Duodenal mucosa (tissue), 2 donors: ENCODE results near the gene C9orf50.

Experiments used
- H3K27ac ChIP-seq: one replicate; pipeline ENCODE4 v1.7.0; 2013; ENCODE audit warnings: low read depth, low read length
- H3K27me3 ChIP-seq, 2 donors: one replicate each; pipeline ENCODE4 v1.7.0; 2013; ENCODE audit warnings: low read length in 2 of 2, control low read depth in 1 of 2; ENCODE audit not compliant: insufficient read depth in 2 of 2, control insufficient read depth in 1 of 2
- H3K36me3 ChIP-seq, 2 donors: one replicate each; pipeline ENCODE4 v1.7.0; 2013; ENCODE audit warnings: low read length in 2 of 2, control low read depth in 1 of 2; ENCODE audit not compliant: insufficient read depth in 2 of 2, control insufficient read depth in 1 of 2
- H3K4me1 ChIP-seq, 2 donors: one replicate each; pipeline ENCODE4 v1.7.0; 2013; ENCODE audit warnings: low read length in 2 of 2, control low read depth in 1 of 2; ENCODE audit not compliant: insufficient read depth in 2 of 2, control insufficient read depth in 1 of 2
- H3K4me3 ChIP-seq, 2 donors: one replicate each; pipeline ENCODE4 v1.7.0; 2013; ENCODE audit warnings: low read length in 2 of 2, low read depth in 1 of 2
- H3K9ac ChIP-seq, 2 donors: one replicate each; pipeline ENCODE4 v1.7.0; 2013; ENCODE audit warnings: low read length in 2 of 2, low read depth in 1 of 2
- H3K9me3 ChIP-seq, 2 donors: one replicate each; pipeline ENCODE4 v1.7.0; 2013; ENCODE audit warnings: low read length in 2 of 2, control low read depth in 1 of 2; ENCODE audit not compliant: control insufficient read depth in 1 of 2

The C9orf50 gene

DNA sequence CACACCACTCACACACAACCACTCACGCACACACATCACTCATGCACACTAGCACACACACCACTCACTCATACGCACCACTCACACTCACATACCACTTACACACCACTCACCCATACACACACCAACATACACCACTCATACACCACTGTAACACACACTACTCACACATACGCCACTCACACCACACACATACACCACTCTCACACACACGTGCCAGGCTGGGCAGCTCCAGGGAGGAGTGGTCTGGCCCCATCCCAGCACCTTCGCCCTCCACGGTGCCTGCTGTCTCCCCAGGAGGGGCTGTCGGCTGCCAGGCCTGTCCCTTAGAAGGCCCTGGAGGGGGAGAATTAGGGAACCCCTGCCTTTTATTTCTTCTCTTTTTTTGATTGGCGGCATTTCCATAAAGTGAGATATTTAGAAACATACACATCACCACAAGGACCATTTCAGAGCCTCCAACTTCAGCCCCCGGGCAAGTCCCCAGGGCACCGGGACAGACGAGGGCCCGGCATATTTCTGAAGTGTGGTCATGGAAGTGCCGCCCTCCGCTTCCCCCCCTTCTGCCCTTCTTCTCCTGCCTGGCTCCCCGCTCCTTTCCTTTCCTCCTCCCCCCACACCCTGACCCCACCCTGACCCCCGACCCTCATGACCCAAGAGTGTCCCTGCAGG, 27.3 kb upstream of the C9orf50 start:
- Histone ChIP-seq H3K4me3 (no peak overlapping the region), H3K4me1 (no peaks in the 10 kb centered on the region), H3K27ac (no peak overlapping the region), H3K9me3 (no peaks in the 10 kb centered on the region), H3K27me3 (no peaks in the 10 kb centered on the region), H3K36me3 (no peaks in the 10 kb centered on the region), H3K9ac (no peak overlapping the region)

DNA sequence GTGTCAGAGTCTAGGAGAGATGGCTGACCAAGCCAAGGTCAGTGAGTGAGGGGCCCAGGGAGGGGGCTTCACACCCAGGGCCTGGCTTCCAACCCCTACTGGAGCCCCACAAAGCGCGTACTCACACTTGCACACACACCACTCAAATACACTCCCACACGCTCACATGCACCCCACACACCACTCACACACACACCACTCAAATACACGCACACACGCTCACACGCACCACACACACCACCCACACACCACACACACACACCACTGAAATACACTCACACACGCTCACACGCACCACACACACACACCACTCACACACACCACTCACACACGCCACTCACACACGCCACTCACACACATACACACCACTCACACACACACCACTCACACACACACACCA, 26.7 kb upstream of the C9orf50 start:
- Histone ChIP-seq H3K9me3 (no peaks in the 10 kb centered on the region), H3K27ac (no peak overlapping the region)

DNA sequence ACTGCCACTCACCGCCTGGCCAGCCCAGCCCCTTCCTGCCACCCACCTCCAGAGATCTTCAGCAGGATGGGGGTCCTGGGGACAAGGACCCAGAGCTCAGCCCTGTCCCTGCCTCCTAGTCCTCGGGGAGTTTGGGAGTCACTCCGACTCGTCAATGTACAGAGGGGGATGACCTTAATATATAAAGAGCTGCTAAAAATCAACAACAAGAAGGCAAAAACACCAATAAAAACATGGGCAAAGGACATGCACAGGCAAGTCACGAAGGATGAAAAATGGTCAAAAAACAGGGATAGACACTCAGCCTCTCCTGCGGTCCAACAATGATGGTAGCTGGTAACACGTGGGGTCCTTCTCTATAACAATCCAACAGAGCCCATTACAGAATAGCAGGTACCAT, 25.8 kb upstream of the C9orf50 start:
- Histone ChIP-seq H3K4me3 (no peak overlapping the region), H3K9me3 (no peaks in the 10 kb centered on the region), H3K27ac (no peak overlapping the region), H3K4me1 (peaks cover 0 to 3% of the 10 kb centered on the region in 2 donors), H3K9ac (no peak overlapping the region), H3K27me3 (no peaks in the 10 kb centered on the region), H3K36me3 (no peaks in the 10 kb centered on the region)

More for the DNA sequence above, 26.7 kb upstream of the C9orf50 start:
- no peak overlapping the region for H3K9ac ChIP-seq
- no peaks in the 10 kb centered on the region for H3K4me1 ChIP-seq
- H3K27me3 ChIP-seq = no peaks in the 10 kb centered on the region
- no peaks in the 10 kb centered on the region for H3K36me3 ChIP-seq
- no peak overlapping the region for H3K4me3 ChIP-seq

GRCh38 chr9:129646252-129646651, 25.4 kb upstream of the C9orf50 start:
- Histone ChIP-seq H3K9me3 (no peaks in the 10 kb centered on the region), H3K4me1 (peaks cover 2 to 7% of the 10 kb centered on the region in 2 donors)

GRCh38 chr9:129644902-129645301, 24.0 kb upstream of the C9orf50 start:
- H3K27ac ChIP-seq = no peak overlapping the region

More at GRCh38 chr9:129646252-129646651, 25.4 kb upstream of the C9orf50 start:
- Histone ChIP-seq H3K27ac (no peak overlapping the region), H3K36me3 (no peaks in the 10 kb centered on the region), H3K4me3 (no peak overlapping the region), H3K27me3 (no peaks in the 10 kb centered on the region), H3K9ac (no peak overlapping the region)

GRCh38 chr9:129644365-129644764, 23.5 kb upstream of the C9orf50 start:
- Histone ChIP-seq H3K9ac (no peak overlapping the region), H3K27me3 (no peaks in the 10 kb centered on the region), H3K27ac (no peak overlapping the region), H3K9me3 (no peaks in the 10 kb centered on the region), H3K36me3 (peaks cover 0 to under 1% of the 10 kb centered on the region in 2 donors), H3K4me1 (peaks cover 15 to 22% of the 10 kb centered on the region in 2 donors), H3K4me3 (no peak overlapping the region)

More at GRCh38 chr9:129644902-129645301, 24.0 kb upstream of the C9orf50 start:
- Histone ChIP-seq H3K4me3 (no peak overlapping the region), H3K9ac (no peak overlapping the region), H3K36me3 (no peaks in the 10 kb centered on the region), H3K4me1 (peaks cover 15 to 21% of the 10 kb centered on the region in 2 donors), H3K27me3 (no peaks in the 10 kb centered on the region), H3K9me3 (no peaks in the 10 kb centered on the region)

GRCh38 chr9:129643706-129644105, 22.8 kb upstream of the C9orf50 start:
- Histone ChIP-seq H3K9me3 (no peaks in the 10 kb centered on the region), H3K4me1 (peaks cover 15 to 22% of the 10 kb centered on the region in 2 donors), H3K36me3 (peaks cover 1 to 7% of the 10 kb centered on the region in 2 donors), H3K9ac (no peak overlapping the region), H3K27ac (no peak overlapping the region), H3K4me3 (no peak overlapping the region), H3K27me3 (no peaks in the 10 kb centered on the region)

- Histone ChIP-seq H3K27me3 (no peaks in the 10 kb centered on the region), H3K27ac (peak within 1 kb of the TSS; percentile 56), H3K9me3 (no peaks in the 10 kb centered on the region), H3K36me3 (peaks cover 14 to 25% of the 10 kb centered on the region in 2 donors), H3K9ac (peak within 1 kb of the TSS; percentile 74 to 89), H3K4me1 (peaks cover 15 to 22% of the 10 kb centered on the region in 2 donors), H3K4me3 (peak within 1 kb of the TSS; percentile 93 to 94)
Measured at GRCh38 chr9:129641750-129642585, 21.1 kb upstream of the C9orf50 start, which contains the start of gene ASB6. Gene ASB6, minus strand, starts transcription at chr9:129642151. Its CDS starts 152 bp downstream, at chr9:129641999.

DNA sequence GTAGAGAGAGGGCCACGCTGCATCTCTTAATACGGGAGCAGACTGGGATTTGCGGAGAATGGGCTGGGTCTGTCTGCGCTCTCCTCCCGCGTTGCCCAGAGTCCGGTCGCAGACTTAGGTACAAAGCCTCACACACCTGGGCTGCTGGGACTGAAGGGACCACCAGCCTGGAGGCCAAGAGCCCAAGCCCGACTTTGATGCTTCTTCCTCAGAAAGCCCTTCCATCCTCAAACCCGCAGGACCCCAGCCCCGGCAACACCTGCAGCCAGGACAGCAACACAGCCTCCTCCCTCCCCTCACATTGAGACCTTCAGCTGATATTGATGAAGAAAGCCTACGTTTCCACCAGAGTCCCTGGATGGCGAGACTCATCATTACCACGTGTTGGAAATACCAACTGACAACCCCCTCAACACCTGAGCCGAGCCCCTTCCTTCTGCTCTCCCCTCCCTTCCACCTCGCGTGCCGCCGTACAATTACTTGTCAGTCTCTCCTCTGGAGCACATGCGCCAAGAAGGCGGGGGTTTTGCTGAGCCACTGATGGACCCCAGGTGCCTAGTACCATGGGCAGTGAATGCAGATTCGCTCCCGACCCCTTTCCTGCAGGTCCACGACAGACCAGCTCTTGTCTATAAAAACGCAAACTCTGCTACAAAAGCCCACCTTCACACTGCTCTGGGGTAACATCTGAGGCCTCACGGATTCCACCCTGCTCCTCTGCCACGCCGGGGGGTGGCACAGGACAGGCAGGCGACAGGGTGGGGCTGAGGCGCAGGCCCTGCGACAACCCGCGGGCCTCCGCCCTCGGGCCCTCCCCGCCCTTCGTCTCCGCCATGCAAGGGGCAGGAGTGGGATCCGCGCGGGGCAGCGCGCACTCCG, 20.2 kb upstream of the C9orf50 start:
- H3K27ac ChIP-seq = peak overlapping the region; percentile 50
- H3K4me3 ChIP-seq = peak overlapping the region; percentile 93 to 94
- H3K36me3 ChIP-seq = peaks cover 16 to 29% of the 10 kb centered on the region in 2 donors
- H3K27me3 ChIP-seq = no peaks in the 10 kb centered on the region
- H3K9me3 ChIP-seq = no peaks in the 10 kb centered on the region
- peaks cover 15 to 22% of the 10 kb centered on the region in 2 donors for H3K4me1 ChIP-seq
- peak overlapping the region; percentile 74 to 89 for H3K9ac ChIP-seq
